ENCODE data around the gene LRP2BP. TPM values are rescaled to one million over a fixed set of nuclear protein-coding genes. Genes with fewer than 3 reads are reported as not detected.
"Not testable (repeated sequence)": the region's sequence is repeated elsewhere in the genome, so short reads cannot be mapped to it uniquely, and the experiment has no call there.

The LRP2BP gene
- total RNA-seq, 2 donors from 2014 or later, result 0.68 to 1.7 TPM

DNA sequence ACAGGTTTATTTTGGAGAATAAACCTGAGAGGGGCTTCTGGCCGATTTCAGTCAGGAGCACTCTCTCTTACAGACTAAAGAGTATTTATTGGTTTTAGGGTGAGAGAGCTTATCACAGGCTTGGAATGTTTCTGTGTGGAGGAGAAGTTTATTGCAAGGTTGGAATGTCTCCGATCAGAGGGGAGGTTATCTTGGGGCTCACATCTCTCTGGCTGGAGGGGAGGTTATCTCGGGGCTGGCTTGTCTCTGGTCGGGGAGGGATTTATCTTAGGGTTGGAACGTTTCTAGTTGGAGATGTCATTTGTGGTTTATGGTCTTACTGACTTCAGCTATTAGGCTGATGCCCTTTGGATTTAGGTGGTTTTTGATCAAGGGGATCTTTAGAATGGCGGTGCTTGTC is 71.4 kb downstream of the LRP2BP start:
- not testable (repeated sequence) for H3K9me3 Mint-ChIP-seq; DNase-seq (ENCODE audit: low spot score in 2 of 2); ATAC-seq
- peaks cover 8 to 22% of the 10 kb centered on the region in 2 donors for H3K36me3 Mint-ChIP-seq
- peak overlapping the region; percentile 15 to 20 for H3K27ac Mint-ChIP-seq

DNA sequence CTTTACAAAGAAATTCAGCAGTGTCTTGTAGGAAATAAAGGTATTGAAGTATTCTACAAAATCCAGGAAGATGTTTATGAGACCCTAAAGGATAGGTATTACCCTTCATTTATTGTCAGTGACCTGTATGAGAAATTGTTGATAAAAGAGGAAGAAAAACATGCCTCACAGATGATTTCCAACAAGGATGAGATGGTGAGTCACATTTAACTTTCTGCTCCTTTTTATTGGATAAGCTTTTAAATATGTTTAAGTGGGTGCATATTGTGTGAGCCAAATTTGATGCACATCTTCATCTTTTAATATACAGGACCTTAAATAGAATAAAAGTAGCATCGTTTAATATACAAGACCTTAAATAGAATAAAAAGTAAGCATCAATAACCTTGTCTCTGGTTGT is 72.1 kb downstream of the LRP2BP start:
- Mint-ChIP-seq H3K27ac (peak overlapping the region in 1 of 2 donors; percentile 15), H3K36me3 (peaks cover 3 to 14% of the 10 kb centered on the region in 2 donors), H3K9me3 (peaks cover 0 to 2% of the 10 kb centered on the region in 2 donors)
- DNase-seq (ENCODE audit: low spot score in 2 of 2) (no peak), ATAC-seq (no peak)

DNA sequence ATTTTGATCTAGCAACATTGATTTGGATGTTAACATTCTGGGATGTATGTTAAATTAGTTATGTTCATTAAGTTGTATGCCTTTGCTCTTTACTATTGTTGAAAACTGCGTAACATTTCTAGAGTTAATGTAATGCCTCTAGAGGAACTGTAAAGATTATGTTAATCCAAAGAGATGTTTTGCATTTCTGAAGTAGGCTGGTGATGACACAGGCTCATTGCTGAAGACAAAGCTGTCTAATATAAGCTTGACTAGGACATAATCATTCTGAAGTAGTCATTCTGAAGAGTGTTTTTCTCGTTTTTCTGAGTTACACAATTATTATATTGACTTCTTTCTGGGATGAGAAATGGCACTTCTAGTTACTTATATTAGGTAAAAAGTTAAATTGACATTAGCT is 72.9 kb downstream of the LRP2BP start:
- ATAC-seq, result no peak
- no peak for DNase-seq (ENCODE audit: low spot score in 2 of 2)
- Mint-ChIP-seq H3K27ac (no peak overlapping the region), H3K36me3 (peaks cover 0 to 8% of the 10 kb centered on the region in 2 donors), H3K9me3 (no peaks in the 10 kb centered on the region)

DNA sequence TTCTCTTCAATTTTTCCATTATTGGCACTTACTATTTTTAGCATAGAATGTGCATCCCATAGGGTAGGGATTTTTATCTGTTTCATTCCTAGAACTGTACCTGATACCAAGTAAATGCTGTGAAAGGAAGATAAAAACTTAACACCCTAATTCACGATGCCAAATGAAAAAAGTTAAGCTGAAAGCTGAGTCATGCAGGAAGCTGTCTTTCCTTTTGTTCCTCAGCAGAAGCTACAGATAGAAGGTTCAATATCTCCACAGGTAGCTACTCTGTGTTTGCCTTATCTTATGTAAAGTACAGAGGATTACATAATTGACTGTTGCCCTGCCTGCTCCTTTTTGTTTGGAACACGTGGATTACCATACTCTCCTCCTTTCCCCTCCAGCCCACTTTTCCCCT is 77.0 kb downstream of the LRP2BP start:
- DNase-seq (ENCODE audit: low spot score in 2 of 2) (no peak), ATAC-seq (peak in 1 of 2 donors; percentile 34)
- Mint-ChIP-seq H3K27ac (no peak overlapping the region), H3K9me3 (no peaks in the 10 kb centered on the region), H3K36me3 (peaks cover 6 to 20% of the 10 kb centered on the region in 2 donors)

DNA sequence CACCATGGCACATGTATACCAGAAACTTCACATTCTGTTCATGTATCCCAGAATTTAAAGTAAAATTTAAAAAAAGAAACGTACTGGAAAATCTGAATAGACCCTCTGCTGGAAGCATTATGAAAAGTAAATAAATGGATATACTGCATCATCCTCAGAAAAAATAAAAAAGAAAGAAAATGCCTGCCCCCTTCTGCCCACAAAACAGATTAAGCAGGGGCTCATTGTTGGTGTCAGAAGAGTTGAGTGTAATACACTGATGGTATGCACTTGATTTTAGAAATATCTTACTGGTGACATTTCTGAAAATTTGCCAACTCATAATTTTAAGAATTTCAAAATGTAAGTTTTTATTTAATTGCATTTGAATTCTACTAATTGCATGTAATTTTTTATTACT is 77.8 kb downstream of the LRP2BP start:
- Mint-ChIP-seq H3K9me3 (no peaks in the 10 kb centered on the region), H3K27ac (no peak overlapping the region), H3K36me3 (peaks cover 6 to 20% of the 10 kb centered on the region in 2 donors)
- no peak for ATAC-seq
- no peak for DNase-seq (ENCODE audit: low spot score in 2 of 2)

DNA sequence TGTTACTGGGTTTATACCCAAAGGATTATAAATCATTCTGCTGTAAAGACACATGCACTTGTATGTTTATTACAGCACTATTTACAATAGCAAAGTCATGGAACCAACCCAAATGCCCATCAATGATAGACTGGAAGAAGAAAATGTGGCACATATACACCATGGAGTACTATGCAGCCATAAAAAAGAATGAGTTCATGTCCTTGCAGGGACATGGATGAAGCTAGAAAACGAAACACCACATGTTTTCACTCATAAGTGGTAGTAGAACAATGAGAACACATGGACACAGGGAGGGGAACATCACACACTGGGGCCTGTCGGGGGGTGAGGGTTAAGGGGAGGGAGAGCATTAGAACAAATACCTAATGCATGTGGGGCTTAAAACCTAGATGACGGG is 78.3 kb downstream of the LRP2BP start:
- H3K9me3 Mint-ChIP-seq; H3K27ac Mint-ChIP-seq; ATAC-seq; DNase-seq (ENCODE audit: low spot score in 2 of 2): not testable (repeated sequence)
- H3K36me3 Mint-ChIP-seq, result peaks cover 6 to 20% of the 10 kb centered on the region in 2 donors

Other genes with a start within 250 kb of the LRP2BP start
- 10 to 100 TPM; 27.6 to 42.2 TPM for gene CFAP97, start 191.9 kb downstream of the LRP2BP start, total RNA-seq
- gene SNX25, start 186.3 kb downstream of the LRP2BP start, total RNA-seq, result 10 to 100 TPM in 1 of 2 donors, 1 to 10 TPM in 1; 9.8 to 19.9 TPM
- 10 to 100 TPM in 1 of 2 donors, 1 to 10 TPM in 1; 9.1 to 44.5 TPM for gene ANKRD37, start 917 bp upstream of the LRP2BP start, total RNA-seq
- gene UFSP2, start 30.0 kb upstream of the LRP2BP start, total RNA-seq, result 10 to 100 TPM; 28.7 to 40.0 TPM
- gene CCDC110, start 75.8 kb upstream of the LRP2BP start, total RNA-seq, result 1 to 10 TPM in 1 of 2 donors, under 1 TPM in 1; 0.50 to 1.0 TPM
- under 1 TPM in 1 of 2 donors, not detected in 1; 0.48 TPM for gene PDLIM3, start 139.6 kb upstream of the LRP2BP start, total RNA-seq

Data from activated naive CD4-positive, alpha-beta T cell treated with anti-CD3 and anti-CD28 coated beads, Interleukin-2, amount 50 U/mL, for 72 hours (primary cell).